Neuronal stem cell (in vitro differentiated cells): ENCODE measurements around the gene FLNA.

Experiments
- DNase-seq: peaks from one replicate; pipeline ENCODE4 v3.0.0-alpha.2; 2013; ENCODE audit warnings: low spot score
- H2AFZ ChIP-seq: one replicate; pipeline ENCODE4 v1.6.1; 2013; ENCODE audit warnings: mild to moderate bottlenecking, low read length, inconsistent platforms
- H2AK5ac ChIP-seq: 2 replicates; pipeline ENCODE4 v1.6.1; 2013; ENCODE audit warnings: low read depth, mild to moderate bottlenecking, inconsistent platforms, low read length, moderate library complexity, mixed read lengths
- H2BK120ac ChIP-seq: 2 replicates; pipeline ENCODE4 v1.6.1; 2013; ENCODE audit warnings: low read depth, mild to moderate bottlenecking, inconsistent platforms, low read length, moderate library complexity, mixed read lengths
- H2BK12ac ChIP-seq: one replicate; pipeline ENCODE4 v1.6.1; 2013; ENCODE audit warnings: low read length, inconsistent platforms
- H2BK15ac ChIP-seq: 2 replicates; pipeline ENCODE4 v1.6.1; 2013; ENCODE audit warnings: mild to moderate bottlenecking, low read length, inconsistent platforms, mixed read lengths
- H2BK5ac ChIP-seq: one replicate; pipeline ENCODE4 v1.6.1; 2013; ENCODE audit warnings: inconsistent platforms, mild to moderate bottlenecking, low read length, moderate library complexity
- H3K14ac ChIP-seq: one replicate; pipeline ENCODE4 v1.6.1; 2013; ENCODE audit warnings: low read length, inconsistent platforms
- H3K18ac ChIP-seq: 2 replicates; pipeline ENCODE4 v1.6.1; 2013; ENCODE audit warnings: low read length, inconsistent platforms
- H3K23ac ChIP-seq: 2 replicates; pipeline ENCODE4 v1.6.1; 2013; ENCODE audit warnings: low read depth, mild to moderate bottlenecking, mixed read lengths, low read length, inconsistent platforms; ENCODE audit not compliant: poor library complexity
- H3K27ac ChIP-seq: replicated peaks from 3 replicates; pipeline ENCODE4 v1.5.1; 2013; ENCODE audit warnings: low read length, inconsistent platforms
- H3K27me3 ChIP-seq, 3 experiments: 2 replicates each; pipeline ENCODE4 v1.6.1; 2013; ENCODE audit warnings: low read length in 3 of 3, mild to moderate bottlenecking in 2 of 3, inconsistent platforms in 1 of 3, low read depth in 1 of 3, mixed read lengths in 1 of 3, moderate library complexity in 1 of 3; ENCODE audit not compliant: control insufficient read depth in 3 of 3, insufficient read depth in 3 of 3
- H3K36me3 ChIP-seq, 2 donors: replicated peaks in 1 of 2; 2 replicates each; pipeline ENCODE4 v1.6.1; 2013; ENCODE audit warnings: low read length in 2 of 2; ENCODE audit not compliant: control insufficient read depth in 2 of 2, insufficient read depth in 2 of 2
- H3K4ac ChIP-seq: 2 replicates; pipeline ENCODE4 v1.6.1; 2013; ENCODE audit warnings: inconsistent platforms, mild to moderate bottlenecking, low read length, moderate library complexity
- H3K4me1 ChIP-seq, 2 donors: 1 replicate in 1 of 2; 2 replicates in 1 of 2; pipeline ENCODE4 v1.6.1; 2013; ENCODE audit warnings: low read length in 2 of 2, low read depth in 1 of 2; ENCODE audit not compliant: control insufficient read depth in 2 of 2, insufficient read depth in 1 of 2
- H3K4me2 ChIP-seq: one replicate; pipeline ENCODE4 v1.6.1; 2013; ENCODE audit warnings: mild to moderate bottlenecking, low read length, inconsistent platforms; ENCODE audit not compliant: insufficient read depth, poor library complexity, severe bottlenecking
- H3K4me3 ChIP-seq, 2 donors: 2 replicates each; pipeline ENCODE4 v1.5.1; 2013; ENCODE audit warnings: low read length in 2 of 2, mild to moderate bottlenecking in 2 of 2, inconsistent platforms in 1 of 2, moderate library complexity in 1 of 2
- H3K79me1 ChIP-seq: one replicate; pipeline ENCODE4 v1.6.1; 2013; ENCODE audit warnings: low read depth, mild to moderate bottlenecking, inconsistent platforms, low read length, moderate library complexity
- H3K9ac ChIP-seq: one replicate; pipeline ENCODE4 v1.6.1; 2013; ENCODE audit warnings: mild to moderate bottlenecking, low read depth, low read length, inconsistent platforms; ENCODE audit not compliant: poor library complexity
- H3K9me3 ChIP-seq, 2 donors: replicated peaks in 1 of 2; 2 replicates each; pipeline versions ENCODE3 to v1.6.1; 2013; ENCODE audit warnings: low read length in 2 of 2, mild to moderate bottlenecking in 2 of 2, inconsistent platforms in 1 of 2, low read depth in 1 of 2, mixed read lengths in 1 of 2, moderate library complexity in 1 of 2; ENCODE audit not compliant: control insufficient read depth in 2 of 2, insufficient read depth in 1 of 2
- H4K8ac ChIP-seq: one replicate; pipeline ENCODE4 v1.6.1; 2013; ENCODE audit warnings: low read depth, mild to moderate bottlenecking, inconsistent platforms, low read length, moderate library complexity
- H4K91ac ChIP-seq: one replicate; pipeline ENCODE4 v1.6.1; 2013; ENCODE audit warnings: low read length, low read depth, mild to moderate bottlenecking, inconsistent platforms; ENCODE audit not compliant: poor library complexity
- WGBS, 2 donors: extraction: QIAGEN DNeasy Blood & Tissue Kit; methylation state at CpG; one replicate each; pipeline ENCODE4 v1.1.7; 2013; ENCODE audit warnings: missing lambda C conversion rate in 2 of 2, mixed read lengths in 1 of 2; ENCODE audit not compliant: insufficient read length in 2 of 2, insufficient replicate concordance in 1 of 2; ENCODE audit errors: extremely low coverage in 2 of 2; 5-methylcytosine and 5-hydroxymethylcytosine counted together

Gene FLNA

GRCh38 chrX:154380787-154381186 lies 6.4 kb upstream of the FLNA start:
- H3K27me3 ChIP-seq = no peaks in the 10 kb centered on the region
- no CpG with 5 or more reads among the region's 14 CpGs for WGBS, 2 donors
- H3K4me3 ChIP-seq = peak overlapping the region in 1 of 2 donors; percentile 86

GRCh38 chrX:154380153-154380552 lies 5.7 kb upstream of the FLNA start:
- Histone ChIP-seq H3K9me3 (no peaks in the 10 kb centered on the region), H3K27ac (no peak overlapping the region), H3K36me3 (peaks cover 0 to 22% of the 10 kb centered on the region in 2 donors)

More at GRCh38 chrX:154380787-154381186, 6.4 kb upstream of the FLNA start:
- Histone ChIP-seq H2BK12ac (no peak overlapping the region), H3K27ac (no peak overlapping the region), H3K18ac (no peak overlapping the region), H3K4me1 (peaks cover 10 to 18% of the 10 kb centered on the region in 2 donors), H2BK5ac (no peak overlapping the region), H4K8ac (no peak overlapping the region), H3K4ac (no peak overlapping the region), H3K4me2 (peak overlapping the region; percentile 18), H2AK5ac (no peak overlapping the region), H2BK120ac (no peak overlapping the region), H3K36me3 (peaks cover 0 to 22% of the 10 kb centered on the region in 2 donors), H2AFZ (no peak overlapping the region), H4K91ac (no peak overlapping the region), H3K9ac (no peak overlapping the region), H3K79me1 (no peaks in the 10 kb centered on the region), H3K23ac (no peak overlapping the region), H2BK15ac (no peak overlapping the region), H3K9me3 (no peaks in the 10 kb centered on the region), H3K14ac (no peak overlapping the region)
- no peak for DNase-seq

GRCh38 chrX:154379569-154379951 lies 5.1 kb upstream of the FLNA start:
- peaks cover 0 to 22% of the 10 kb centered on the region in 2 donors for H3K36me3 ChIP-seq
- no peak overlapping the region for H2BK12ac ChIP-seq
- whole genome bisulfite sequencing, 2 donors = no CpG with 5 or more reads among the region's 38 CpGs
- peak overlapping the region; percentile 82 for H2BK5ac ChIP-seq
- no peaks in the 10 kb centered on the region for H3K27me3 ChIP-seq
- H3K9ac ChIP-seq = peak overlapping the region; percentile 88
- peak overlapping the region; percentile 92 for H3K18ac ChIP-seq
- H3K27ac ChIP-seq = peak overlapping the region; percentile 69
- no peak overlapping the region for H2AK5ac ChIP-seq
- H3K4me3 ChIP-seq = peak overlapping the region; percentile 86 to 95
- no peaks in the 10 kb centered on the region for H3K79me1 ChIP-seq
- peak overlapping the region; percentile 54 for H3K4me2 ChIP-seq
- H2BK15ac ChIP-seq = no peak overlapping the region
- no peak overlapping the region for H4K8ac ChIP-seq
- no peak overlapping the region for H2AFZ ChIP-seq
- H3K23ac ChIP-seq = no peak overlapping the region
- peaks cover 10 to 18% of the 10 kb centered on the region in 2 donors for H3K4me1 ChIP-seq
- no peak overlapping the region for H3K4ac ChIP-seq
- no peak for DNase-seq
- H3K14ac ChIP-seq = no peak overlapping the region
- no peaks in the 10 kb centered on the region for H3K9me3 ChIP-seq
- H2BK120ac ChIP-seq = no peak overlapping the region
- no peak overlapping the region for H4K91ac ChIP-seq

More at GRCh38 chrX:154380153-154380552, 5.7 kb upstream of the FLNA start:
- Histone ChIP-seq H3K4me2 (peak overlapping the region; percentile 54), H4K8ac (no peak overlapping the region), H3K18ac (no peak overlapping the region), H3K23ac (no peak overlapping the region), H3K4me3 (peak overlapping the region; percentile 86 to 95), H2BK120ac (no peak overlapping the region), H2AFZ (no peak overlapping the region), H2BK5ac (no peak overlapping the region), H2AK5ac (no peak overlapping the region), H2BK12ac (no peak overlapping the region), H2BK15ac (no peak overlapping the region), H3K27me3 (no peaks in the 10 kb centered on the region), H3K4me1 (peaks cover 10 to 18% of the 10 kb centered on the region in 2 donors), H3K79me1 (no peaks in the 10 kb centered on the region), H3K4ac (no peak overlapping the region), H3K14ac (no peak overlapping the region), H4K91ac (no peak overlapping the region), H3K9ac (no peak overlapping the region)
- no CpG with 5 or more reads among the region's 13 CpGs for WGBS, 2 donors
- no peak for DNase-seq

- Histone ChIP-seq H3K9ac (peak within 1 kb of the TSS; percentile 90), H2AK5ac (peak within 1 kb of the TSS; percentile 81), H3K18ac (peak within 1 kb of the TSS; percentile 95), H3K9me3 (no peaks in the 10 kb centered on the region), H3K14ac (peak within 1 kb of the TSS; percentile 82), H2BK15ac (no peak within 1 kb of the TSS), H3K27ac (peak within 1 kb of the TSS; percentile 95), H3K4me1 (peaks cover 11 to 18% of the 10 kb centered on the region in 2 donors), H3K36me3 (peaks cover 0 to 22% of the 10 kb centered on the region in 2 donors), H2AFZ (peak within 1 kb of the TSS; percentile 53), H4K8ac (no peak within 1 kb of the TSS), H2BK12ac (no peak within 1 kb of the TSS), H4K91ac (no peak within 1 kb of the TSS), H3K23ac (peak within 1 kb of the TSS; percentile 55), H3K27me3 (no peaks in the 10 kb centered on the region), H2BK5ac (peak within 1 kb of the TSS; percentile 87), H3K4ac (no peak within 1 kb of the TSS), H3K79me1 (no peaks in the 10 kb centered on the region), H2BK120ac (peak within 1 kb of the TSS; percentile 72), H3K4me3 (peak within 1 kb of the TSS; percentile 86 to 95), H3K4me2 (peak within 1 kb of the TSS; percentile 73)
- DNase-seq = peak; percentile 96
- no CpG with 5 or more reads among the region's 103 CpGs for WGBS, 2 donors
Observed at GRCh38 chrX:154378799-154379568, 4.5 kb upstream of the FLNA start, which contains the start of gene EMD. EMD (plus strand) TSS chrX:154379295; CDS start chrX:154379485, 190 bp downstream.
